NCI-H748 treated with DMSO at 0.1 percent for 48 hours (cell line): Measurements from ENCODE around the gene MAGEA12.
"Not testable (repeated sequence)": the region's sequence is repeated elsewhere in the genome, so short reads cannot be mapped to it uniquely, and the experiment has no call there.

Source experiments
- DNase-seq: peaks from one replicate; lab custom pipeline; 2025; lab: John Stamatoyannopoulos, UW

The MAGEA12 gene

GRCh38 chrX:152766562-152766961 is 33.0 kb downstream of the MAGEA12 start:
- DNase-seq = not testable (repeated sequence)

- DNase-seq = not testable (repeated sequence)
Observed at GRCh38 chrX:152769549-152770289, 36.2 kb downstream of the MAGEA12 start, which contains the start of gene MAGEA6. Gene MAGEA6, minus strand, starts transcription at chrX:152769689. Its CDS starts 2,039 bp downstream, at chrX:152767650.

GRCh38 chrX:152787062-152787461 is 53.5 kb downstream of the MAGEA12 start:
- DNase-seq = not testable (repeated sequence)
